HepG2 (cell line): ENCODE measurements around the gene RAB28. TPM values are rescaled to one million over a fixed set of nuclear protein-coding genes. Genes with fewer than 3 reads are reported as not detected.

ENCODE experiments used
- ATAC-seq: fragments of 200-7000 bp; cut with Tn5 transposase; 3 replicates; pipeline ENCODE4 v1.9.1; 2020; ENCODE audit warnings: mild to moderate bottlenecking, moderate library complexity
- BruUV-seq: library from RNA; stranded (reverse); fragments of 400-500 nt; replicated peaks from 2 replicates; lab custom pipeline; 2021; lab: Mats Ljungman, UMichigan
- CTCF ChIA-PET: fragments of 300-600 bp; formaldehyde crosslinking; extraction: SDS; loops from one replicate; lab custom pipeline; 2021; ENCODE audit warnings: low total read pairs, inconsistent platforms, low intra/inter-chr PET ratio; lab: Yijun Ruan, JAX
- POLR2A ChIA-PET: fragments of 350-600 bp; sonication (Branson Sonifier 250); formaldehyde crosslinking; loops from one replicate; lab custom pipeline; 2020; ENCODE audit warnings: antibody characterized with exemption, inconsistent platforms; lab: Yijun Ruan, JAX
- DNase-seq: peaks from one replicate; pipeline ENCODE4 v3.0.0-alpha.2; 2015; ENCODE audit warnings: low spot score
- FAIRE-seq: peaks from 3 replicates; lab custom pipeline; 2011; peaks lifted over from hg19 to GRCh38; lab: Jason Lieb, UNC
- H2AFZ ChIP-seq: one replicate; pipeline ENCODE4 v1.6.1; 2011; ENCODE audit warnings: low read length, inconsistent platforms
- H3K27ac ChIP-seq: fragments of 300-600 bp; 3 replicates; pipeline ENCODE4 v1.8.0; 2011; ENCODE audit warnings: mixed run types, mild to moderate bottlenecking, mixed read lengths, low read length, inconsistent platforms; ENCODE audit not compliant: insufficient read depth; ENCODE audit errors: extremely low read length
- H3K27me3 ChIP-seq, 2 experiments: fragments of 200-600 bp in 1 of 2; 2 replicates in 1 of 2; 3 replicates in 1 of 2; pipeline versions ENCODE4 v1.6.0 to v1.8.0; 2011; ENCODE audit warnings: low read length in 2 of 2, mild to moderate bottlenecking in 2 of 2, moderate library complexity in 2 of 2, inconsistent platforms in 1 of 2; ENCODE audit not compliant: insufficient read depth in 2 of 2, control insufficient read depth in 1 of 2
- H3K36me3 ChIP-seq, 2 experiments: fragments of 200-600 bp in 1 of 2; replicated peaks in 1 of 2; 2 replicates in 1 of 2; 3 replicates in 1 of 2; pipeline versions ENCODE4 v1.5.1 to v1.8.0; 2011; ENCODE audit warnings: low read length in 2 of 2, inconsistent platforms in 1 of 2; ENCODE audit not compliant: insufficient read depth in 2 of 2, control insufficient read depth in 1 of 2
- H3K4me1 ChIP-seq: 2 replicates; pipeline ENCODE4 v1.5.1; 2012; ENCODE audit warnings: low read length, inconsistent platforms; ENCODE audit not compliant: insufficient read depth
- H3K4me2 ChIP-seq: 2 replicates; pipeline ENCODE4 v1.6.0; 2011; ENCODE audit warnings: low read depth, low read length, inconsistent platforms
- H3K4me3 ChIP-seq, 3 experiments: fragments of 200-600 bp in 1 of 3; sonication (generic), shearing (Covaris generic) in 1 of 3; replicated peaks in 1 of 3; 2 replicates each; pipeline ENCODE4 v1.5.1; 2011 to 2016; ENCODE audit warnings: low read length in 3 of 3, inconsistent platforms in 2 of 3, low read depth in 2 of 3, mild to moderate bottlenecking in 2 of 3, control low read depth in 1 of 3, mixed read lengths in 1 of 3; ENCODE audit not compliant: insufficient read depth in 1 of 3
- H3K79me2 ChIP-seq: one replicate; pipeline ENCODE4 v1.6.1; 2011; ENCODE audit warnings: low read length, inconsistent platforms; ENCODE audit not compliant: insufficient read depth
- H3K9ac ChIP-seq: 2 replicates; pipeline ENCODE4 v1.6.0; 2011; ENCODE audit warnings: mild to moderate bottlenecking, low read depth, low read length, inconsistent platforms; ENCODE audit not compliant: insufficient read depth
- H3K9me3 ChIP-seq: 2 replicates; pipeline ENCODE4 v1.5.1; 2012; ENCODE audit warnings: mild to moderate bottlenecking, low read length
- H4K20me1 ChIP-seq: 2 replicates; pipeline ENCODE4 v1.6.0; 2011; ENCODE audit warnings: inconsistent platforms, mild to moderate bottlenecking, low read length, moderate library complexity; ENCODE audit not compliant: insufficient read depth
- ELF1 ChIP-seq: sonication (generic); formaldehyde crosslinking; IDR thresholded peaks from 2 replicates; pipeline ENCODE4 v1.4.0; 2020; ENCODE audit warnings: missing genetic modification reagents
- MLLT10 ChIP-seq: sonication (generic); formaldehyde crosslinking; IDR thresholded peaks from 2 replicates; pipeline ENCODE4 v1.4.0; 2020; ENCODE audit warnings: missing genetic modification reagents
- SOX6 ChIP-seq, 2 experiments: fragments of 450-650 bp in 1 of 2; sonication (generic) in 1 of 2; formaldehyde crosslinking in 1 of 2; IDR thresholded peaks; 2 replicates each; pipeline versions ENCODE4 v1.4.0 to v1.6.1; 2017 to 2020; ENCODE audit warnings: antibody characterized with exemption in 1 of 2, mild to moderate bottlenecking in 1 of 2, missing genetic modification reagents in 1 of 2
- ZNF503 ChIP-seq: sonication (generic); formaldehyde crosslinking; IDR thresholded peaks from 2 replicates; pipeline ENCODE4 v1.4.0; 2020; ENCODE audit warnings: missing genetic modification reagents
- WGBS: methylation state at CpG from one replicate; pipeline ENCODE4 v1.1.6; 2017; ENCODE audit warnings: low lambda C conversion rate; 5-methylcytosine and 5-hydroxymethylcytosine counted together
- in situ Hi-C: cut with HindIII; loops from 2 replicates; pipeline ENCODE4 v1.10.0; 2017; ENCODE audit warnings: low pct_unique_long_range_greater_than_20kb; ENCODE audit not compliant: extremely low pct_ligation_motif_present
- intact Hi-C: fragments of 100-400 bp; cut with micrococcal nuclease; formaldehyde crosslinking; loops from one replicate; pipeline ENCODE4 v1.10.0; 2022; ENCODE audit not compliant: unreplicated experiment
- polyA plus RNA-seq, 8 experiments: library from polyadenylated mRNA; depleted of rRNA in 3 of 8; stranded (reverse) in 7 of 8; unstranded in 1 of 8; fragments of >200 nt; fragmentation: Illumina TruSeq in 4 of 8; extraction: Trizol in 4 of 8; gene quantifications; 2 replicates each; pipeline versions ENCODE4 v1.2.1 to v1.2.3, GENCODE V29; 2011 to 2016; ENCODE audit warnings: low read depth in 4 of 8, missing spikeins in 1 of 8, mixed read lengths in 1 of 8; ENCODE audit not compliant: insufficient read depth in 1 of 8
- total RNA-seq, 5 experiments: library from RNA; depleted of rRNA; stranded (reverse); fragments of >200 nt; fragmentation: Illumina TruSeq; extraction: Trizol; gene quantifications; 2 replicates each; pipeline ENCODE4 v1.2.3, GENCODE V29; 2016; ENCODE audit warnings: low read depth in 1 of 5

RAB28 gene
- total and polyA plus RNA-seq, 2 of the 13 experiments (the other 11 are each of a cell fraction or from before 2014, with no cell fraction given), result 11.8 to 18.2 TPM

DNA sequence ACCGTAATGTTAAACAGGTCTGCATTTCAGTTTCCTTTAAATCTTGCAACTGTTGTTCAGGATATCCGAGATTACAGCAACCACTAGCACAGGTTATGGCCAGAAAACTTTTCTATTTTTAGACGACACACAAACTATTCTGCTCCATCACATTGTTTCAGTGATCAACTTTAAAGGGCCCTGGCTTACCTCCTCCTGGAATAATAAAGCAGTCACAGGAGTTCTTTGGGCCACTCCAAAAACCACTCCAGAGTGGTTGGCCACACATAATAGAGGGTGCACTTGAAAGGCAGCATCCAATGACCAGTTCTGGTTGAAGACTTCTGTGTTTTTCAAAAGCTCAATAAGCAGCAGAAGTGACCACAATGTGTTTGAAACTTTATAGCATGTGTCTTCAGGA lies 118.9 kb downstream of the RAB28 start:
- no peak overlapping the region for H3K27ac ChIP-seq
- TF ChIP-seq MLLT10 (no peak), ELF1 (no peak)
- TF ChIP-seq, all 625 proteins: peak for 0
- H3K9me3 ChIP-seq, result no peaks in the 10 kb centered on the region
- no peak overlapping the region for H3K4me2 ChIP-seq
- no peak overlapping the region for H3K9ac ChIP-seq
- intact Hi-C loops (no loop called here), in situ Hi-C loops (no loop called here)
- H3K4me1 ChIP-seq, result peaks cover 9% of the 10 kb centered on the region
- H3K79me2 ChIP-seq, result no peaks in the 10 kb centered on the region
- H4K20me1 ChIP-seq, result no peaks in the 10 kb centered on the region
- CTCF ChIA-PET, result no interaction called here
- no TSS peak for BruUV-seq
- no peak for ATAC-seq
- H2AFZ ChIP-seq, result no peak overlapping the region
- DNase-seq, result no peak
- H3K27me3 ChIP-seq, result no peaks in the 10 kb centered on the region
- H3K36me3 ChIP-seq, result 0 out of 5 replicates have a peak, but pooled peaks cover 0 to 4% of the 10 kb centered on the region in 2 experiments
- POLR2A ChIA-PET, result no interaction called here
- no peak overlapping the region for H3K4me3 ChIP-seq
- 83% methylated on average over 3 of the region's 3 CpGs for WGBS
- no peak for FAIRE-seq

DNA sequence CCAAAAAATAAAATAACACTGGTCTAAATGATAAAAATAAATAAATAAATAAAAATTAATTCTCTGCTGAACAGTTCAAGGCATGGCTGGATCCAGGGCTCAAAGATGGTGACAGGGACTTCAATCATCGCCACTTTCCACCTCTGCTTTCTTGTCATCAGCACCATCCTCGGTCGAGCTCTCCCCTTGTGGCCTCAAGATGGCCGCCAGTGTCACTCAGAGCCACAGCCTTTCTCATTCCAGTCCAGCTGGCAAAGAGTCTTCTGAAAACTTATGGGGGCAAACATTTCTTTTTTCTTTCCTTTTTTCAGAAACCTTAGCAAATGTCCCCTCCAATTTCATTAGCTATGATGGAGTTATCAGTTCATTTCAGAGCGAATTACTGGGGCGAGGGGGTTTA lies 119.5 kb downstream of the RAB28 start:
- no TSS peak for BruUV-seq
- Histone ChIP-seq H3K4me2 (no peak overlapping the region), H3K4me1 (peaks cover 9% of the 10 kb centered on the region), H4K20me1 (no peaks in the 10 kb centered on the region), H3K9ac (no peak overlapping the region), H3K27me3 (no peaks in the 10 kb centered on the region), H2AFZ (no peak overlapping the region), H3K9me3 (no peaks in the 10 kb centered on the region), H3K36me3 (0 out of 5 replicates have a peak, but pooled peaks cover 0 to 4% of the 10 kb centered on the region in 2 experiments)
- POLR2A ChIA-PET, result no interaction called here
- no peak for DNase-seq
- CTCF ChIA-PET, result no interaction called here
- TF ChIP-seq ZNF503 (CRISPR knock-in tag) (no peak), SOX6 (IDR thresholded peaks at IDR 0.05) (no peak), SOX6 (CRISPR knock-in tag; IDR thresholded peaks at IDR 0.05) (no peak)
- TF ChIP-seq, all 625 proteins: peak for 0
- no peak for ATAC-seq
- intact Hi-C loops (no loop called here), in situ Hi-C loops (no loop called here)
- 94% methylated on average over 6 of the region's 6 CpGs for WGBS
- Histone ChIP-seq H3K27ac (no peak overlapping the region), H3K79me2 (no peaks in the 10 kb centered on the region), H3K4me3 (no peak overlapping the region)
- FAIRE-seq, result no peak
